IMR-90 (cell line): ENCODE measurements around the gene PPP1R12B. TPM values are rescaled to one million over a fixed set of nuclear protein-coding genes. Genes with fewer than 3 reads are reported as not detected.

Source experiments
- ATAC-seq: fragments of 200-7000 bp; cut with Tn5 transposase; 2 replicates; pipeline ENCODE4 v1.9.1; 2020; ENCODE audit warnings: low read depth, mild to moderate bottlenecking, moderate library complexity
- BruUV-seq: library from RNA; stranded (reverse); fragments of 400-500 nt; replicated peaks from 2 replicates; lab custom pipeline; 2021; lab: Mats Ljungman, UMichigan
- CTCF ChIA-PET: fragments of 300-600 bp; formaldehyde crosslinking; extraction: SDS; loops from one replicate; lab custom pipeline; 2021; ENCODE audit warnings: antibody characterized with exemption; lab: Yijun Ruan, JAX
- POLR2A ChIA-PET: fragments of 300-600 bp; sonication (Branson Sonifier 250); formaldehyde crosslinking; loops from one replicate; lab custom pipeline; 2022; ENCODE audit warnings: antibody characterized with exemption; ENCODE audit not compliant: unreplicated experiment; lab: Charles Lee
- DNase-seq: peaks from one replicate; pipeline ENCODE4 v3.0.0; 2013
- H2AFZ ChIP-seq: replicated peaks from 2 replicates; pipeline ENCODE3; 2013; ENCODE audit warnings: low read length, mild to moderate bottlenecking; ENCODE audit not compliant: poor library complexity
- H2AK5ac ChIP-seq: 2 replicates; pipeline ENCODE4 v1.6.1; 2013; ENCODE audit warnings: low read depth, low read length, inconsistent platforms
- H2AK9ac ChIP-seq: replicated peaks from 2 replicates; pipeline ENCODE3; 2013; ENCODE audit warnings: mild to moderate bottlenecking, low read depth, low read length, moderate library complexity; ENCODE audit not compliant: poor library complexity
- H2BK120ac ChIP-seq: 2 replicates; pipeline ENCODE4 v1.6.1; 2013; ENCODE audit warnings: low read depth, low read length, inconsistent platforms
- H2BK15ac ChIP-seq: 3 replicates; pipeline ENCODE4 v1.6.1; 2013; ENCODE audit warnings: low read depth, low read length, inconsistent platforms
- H2BK20ac ChIP-seq: 2 replicates; pipeline ENCODE4 v1.6.1; 2013; ENCODE audit warnings: low read depth, mild to moderate bottlenecking, inconsistent platforms, low read length, moderate library complexity
- H2BK5ac ChIP-seq: 2 replicates; pipeline ENCODE4 v1.6.1; 2013; ENCODE audit warnings: mild to moderate bottlenecking, low read depth, low read length, inconsistent platforms; ENCODE audit not compliant: poor library complexity, severe bottlenecking
- H3K14ac ChIP-seq: replicated peaks from 2 replicates; pipeline ENCODE4 v1.6.1; 2013; ENCODE audit warnings: low read depth, low read length, inconsistent platforms
- H3K18ac ChIP-seq: 2 replicates; pipeline ENCODE4 v1.6.1; 2013; ENCODE audit warnings: low read depth, low read length, control low read depth
- H3K23ac ChIP-seq: 2 replicates; pipeline ENCODE4 v1.6.1; 2013; ENCODE audit warnings: low read depth, low read length, inconsistent platforms
- H3K27ac ChIP-seq: 2 replicates; pipeline ENCODE4 v1.5.1; 2013; ENCODE audit warnings: mild to moderate bottlenecking, control low read depth, low read length; ENCODE audit not compliant: insufficient read depth
- H3K27me3 ChIP-seq: 2 replicates; pipeline ENCODE4 v1.6.1; 2013; ENCODE audit warnings: low read length; ENCODE audit not compliant: control insufficient read depth, insufficient read depth
- H3K36me3 ChIP-seq: 2 replicates; pipeline ENCODE4 v1.6.1; 2013; ENCODE audit warnings: low read length, mixed read lengths; ENCODE audit not compliant: control insufficient read depth, insufficient read depth
- H3K4ac ChIP-seq: 2 replicates; pipeline ENCODE4 v1.6.1; 2013; ENCODE audit warnings: low read depth, low read length, inconsistent platforms
- H3K4me1 ChIP-seq: 2 replicates; pipeline ENCODE4 v1.6.1; 2013; ENCODE audit warnings: low read length, mixed read lengths; ENCODE audit not compliant: control insufficient read depth, insufficient read depth
- H3K4me2 ChIP-seq: 2 replicates; pipeline ENCODE4 v1.6.1; 2013; ENCODE audit warnings: low read depth, mild to moderate bottlenecking, control low read depth, low read length, moderate library complexity
- H3K4me3 ChIP-seq: 2 replicates; pipeline ENCODE4 v1.5.1; 2013; ENCODE audit warnings: low read depth, mild to moderate bottlenecking, control low read depth, low read length, moderate library complexity; ENCODE audit not compliant: insufficient read depth
- H3K56ac ChIP-seq: 2 replicates; pipeline ENCODE4 v1.6.1; 2013; ENCODE audit warnings: low read length, inconsistent platforms; ENCODE audit not compliant: insufficient read depth; ENCODE audit errors: extremely low read depth
- H3K79me1 ChIP-seq, 2 experiments: 2 replicates each; pipeline ENCODE4 v1.6.1; 2013; ENCODE audit warnings: low read length in 2 of 2, inconsistent platforms in 1 of 2, low read depth in 1 of 2
- H3K9ac ChIP-seq: 2 replicates; pipeline ENCODE4 v1.6.1; 2013; ENCODE audit warnings: low read depth, low read length, control low read depth
- H3K9me1 ChIP-seq: 2 replicates; pipeline ENCODE4 v1.6.1; 2013; ENCODE audit warnings: low read length, inconsistent platforms; ENCODE audit not compliant: insufficient read depth
- H3K9me3 ChIP-seq: 2 replicates; pipeline ENCODE4 v1.6.1; 2013; ENCODE audit warnings: low read length; ENCODE audit not compliant: control insufficient read depth, insufficient read depth
- H4K20me1 ChIP-seq: 2 replicates; pipeline ENCODE4 v1.6.1; 2013; ENCODE audit warnings: low read length, inconsistent platforms; ENCODE audit not compliant: insufficient read depth
- H4K5ac ChIP-seq: 2 replicates; pipeline ENCODE4 v1.6.1; 2013; ENCODE audit warnings: mild to moderate bottlenecking, low read depth, low read length, control low read depth
- H4K8ac ChIP-seq, 2 experiments: 2 replicates each; pipeline ENCODE4 v1.6.1; 2013; ENCODE audit warnings: low read depth in 2 of 2, low read length in 2 of 2, control low read depth in 1 of 2, inconsistent platforms in 1 of 2
- H4K91ac ChIP-seq: 2 replicates; pipeline ENCODE4 v1.6.1; 2013; ENCODE audit warnings: low read depth, low read length, inconsistent platforms; ENCODE audit not compliant: insufficient read depth
- BHLHE40 ChIP-seq: fragments of 150-350 bp; IDR thresholded peaks from 2 replicates; pipeline ENCODE4 v1.6.1; 2016; ENCODE audit warnings: mild to moderate bottlenecking, low read depth, low read length
- CEBPB ChIP-seq: IDR thresholded peaks from 2 replicates; pipeline ENCODE4 v1.6.1; 2012; ENCODE audit warnings: low read depth, low read length, improper control_type of control experiment
- FOS ChIP-seq: fragments of 150-350 bp; IDR thresholded peaks from 2 replicates; pipeline ENCODE4 v1.6.1; 2016; ENCODE audit warnings: low read depth, low read length
- MAFK ChIP-seq: IDR thresholded peaks from 2 replicates; pipeline ENCODE4 v1.6.1; 2012; ENCODE audit warnings: low read depth, low read length, improper control_type of control experiment
- MXI1 ChIP-seq: IDR thresholded peaks from 2 replicates; pipeline ENCODE4 v1.6.1; 2012; ENCODE audit warnings: low read depth, mild to moderate bottlenecking, low read length, moderate library complexity, borderline replicate concordance
- RCOR1 ChIP-seq: IDR thresholded peaks from 2 replicates; pipeline ENCODE4 v1.6.1; 2012; ENCODE audit warnings: mild to moderate bottlenecking, low read length, improper control_type of control experiment; ENCODE audit not compliant: insufficient replicate concordance
- RFX5 ChIP-seq: IDR thresholded peaks from 2 replicates; pipeline ENCODE4 v1.8.0; 2012; ENCODE audit warnings: low read depth, mild to moderate bottlenecking, low read length, moderate library complexity
- WGBS, 2 experiments: methylation state at CpG; one replicate each; pipeline versions ENCODE4 v1.1.5 to v1.1.7; 2013; ENCODE audit warnings: missing lambda C conversion rate in 2 of 2; ENCODE audit not compliant: insufficient read length in 1 of 2; ENCODE audit errors: extremely low coverage in 2 of 2; 5-methylcytosine and 5-hydroxymethylcytosine counted together
- dilution Hi-C: fragments of 300-500 bp; cut with HindIII; formaldehyde crosslinking; loops from one replicate; pipeline ENCODE4 v1.14.3; 2018; ENCODE audit warnings: low sequenced_read_pairs; ENCODE audit not compliant: unreplicated experiment
- in situ Hi-C: fragments of 300-500 bp; cut with MboI; formaldehyde crosslinking; loops from 3 replicates; pipeline ENCODE4 v1.14.3; 2019; ENCODE audit warnings: low sequenced_read_pairs, inconsistent platforms, mixed read lengths
- intact Hi-C: fragments of 100-400 bp; cut with micrococcal nuclease; formaldehyde crosslinking; loops from 2 replicates; pipeline ENCODE4 v1.10.0; 2022
- polyA plus RNA-seq, 3 experiments: library from polyadenylated mRNA; depleted of rRNA; stranded (reverse); fragments of >200 nt; gene quantifications; 2 replicates each; pipeline ENCODE4 v1.2.3, GENCODE V29; 2012; ENCODE audit warnings: low replicate concordance in 1 of 3
- total RNA-seq: library from RNA; depleted of rRNA; stranded (reverse); fragments of >200 nt; gene quantifications from 2 replicates; pipeline ENCODE4 v1.2.3, GENCODE V29; 2012
- TF ChIP-seq, protein P1 (sequence below): fragments of 150-350 bp; IDR thresholded peaks from 2 replicates; pipeline ENCODE4 v1.6.1; 2017; ENCODE audit warnings: mild to moderate bottlenecking, antibody characterized with exemption, low read length, low read depth
- TF ChIP-seq, protein P2 (sequence below): conservative IDR thresholded peaks from 2 replicates; pipeline ENCODE4 v1.5.1; 2012; ENCODE audit warnings: mild to moderate bottlenecking, low read depth, low read length, improper control_type of control experiment

PPP1R12B gene
- total and polyA plus RNA-seq, 2 of the 4 experiments (the other 2 are of a cell fraction) = 8.5 to 12.0 TPM

DNA sequence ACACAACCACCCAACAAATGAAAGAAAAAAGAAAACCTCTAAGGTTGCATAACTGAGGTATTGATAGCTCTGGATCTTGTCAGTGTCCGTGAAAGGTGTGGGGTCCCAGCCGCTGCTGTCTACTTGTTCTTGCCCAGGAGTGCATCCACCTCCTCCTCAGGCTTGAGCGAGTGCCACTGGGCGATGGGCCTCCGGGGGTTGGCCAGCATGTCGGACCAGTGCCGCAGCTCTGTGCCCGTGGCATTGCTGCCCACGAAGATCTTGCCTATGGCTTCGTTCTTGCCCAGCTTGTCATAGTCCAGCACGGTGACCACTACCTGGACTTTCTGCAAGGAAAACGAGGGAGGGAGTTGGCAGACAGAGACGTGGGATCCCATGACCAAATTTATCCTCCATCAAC, 248.1 kb downstream of the PPP1R12B start:
- BruUV-seq = no TSS peak
- no peak overlapping the region for H2AK9ac ChIP-seq

More for the DNA sequence above, 248.1 kb downstream of the PPP1R12B start:
- Histone ChIP-seq H3K27ac (no peak overlapping the region), H3K9ac (no peak overlapping the region), H4K91ac (no peak overlapping the region), H3K4me1 (peaks cover 9% of the 10 kb centered on the region), H4K20me1 (no peaks in the 10 kb centered on the region), H2AFZ (no peak overlapping the region), H2BK20ac (no peak overlapping the region), H4K8ac (no peak overlapping the region), H2BK120ac (peak overlapping the region; percentile 37; the same call in 1 of the 2 replicates), H3K18ac (no peak overlapping the region), H2BK5ac (no peak overlapping the region), H3K27me3 (no peaks in the 10 kb centered on the region), H3K14ac (no peak overlapping the region), H3K9me1 (peaks cover 14% of the 10 kb centered on the region), H3K4me3 (no peak overlapping the region), H3K23ac (no peak overlapping the region), H2BK15ac (peak overlapping the region; percentile 69; the same call in 1 of the 3 replicates), H3K79me1 (no peaks in the 10 kb centered on the region), H2AK5ac (peak overlapping the region; percentile 27; the same call in 1 of the 2 replicates), H3K4ac (no peak overlapping the region), H3K9me3 (no peaks in the 10 kb centered on the region), H3K4me2 (no peak overlapping the region), H4K5ac (no peak overlapping the region), H3K36me3 (no peaks in the 10 kb centered on the region), H3K56ac (no peak overlapping the region)
- WGBS, 2 experiments = 100% methylated on average over 5 of the region's 13 CpGs; no CpG with 5 or more reads in 1 of the 2 experiments
- ChIA-PET CTCF (no interaction called here), POLR2A (no interaction called here)
- in situ Hi-C loops (loop anchor here (5.0 kb wide), 1 partner anchor 104 kb away; no protein-coding TSS in a partner anchor), dilution Hi-C loops (no loop called here), intact Hi-C loops (no loop called here)
- TF ChIP-seq FOS (no peak), MAFK (no peak), BHLHE40 (no peak), MXI1 (no peak), CEBPB (no peak), RFX5 (no peak), RCOR1 (no peak)
- TF ChIP-seq, protein P1, sequence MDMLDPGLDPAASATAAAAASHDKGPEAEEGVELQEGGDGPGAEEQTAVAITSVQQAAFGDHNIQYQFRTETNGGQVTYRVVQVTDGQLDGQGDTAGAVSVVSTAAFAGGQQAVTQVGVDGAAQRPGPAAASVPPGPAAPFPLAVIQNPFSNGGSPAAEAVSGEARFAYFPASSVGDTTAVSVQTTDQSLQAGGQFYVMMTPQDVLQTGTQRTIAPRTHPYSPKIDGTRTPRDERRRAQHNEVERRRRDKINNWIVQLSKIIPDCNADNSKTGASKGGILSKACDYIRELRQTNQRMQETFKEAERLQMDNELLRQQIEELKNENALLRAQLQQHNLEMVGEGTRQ = no peak
- TF ChIP-seq, protein P2, sequence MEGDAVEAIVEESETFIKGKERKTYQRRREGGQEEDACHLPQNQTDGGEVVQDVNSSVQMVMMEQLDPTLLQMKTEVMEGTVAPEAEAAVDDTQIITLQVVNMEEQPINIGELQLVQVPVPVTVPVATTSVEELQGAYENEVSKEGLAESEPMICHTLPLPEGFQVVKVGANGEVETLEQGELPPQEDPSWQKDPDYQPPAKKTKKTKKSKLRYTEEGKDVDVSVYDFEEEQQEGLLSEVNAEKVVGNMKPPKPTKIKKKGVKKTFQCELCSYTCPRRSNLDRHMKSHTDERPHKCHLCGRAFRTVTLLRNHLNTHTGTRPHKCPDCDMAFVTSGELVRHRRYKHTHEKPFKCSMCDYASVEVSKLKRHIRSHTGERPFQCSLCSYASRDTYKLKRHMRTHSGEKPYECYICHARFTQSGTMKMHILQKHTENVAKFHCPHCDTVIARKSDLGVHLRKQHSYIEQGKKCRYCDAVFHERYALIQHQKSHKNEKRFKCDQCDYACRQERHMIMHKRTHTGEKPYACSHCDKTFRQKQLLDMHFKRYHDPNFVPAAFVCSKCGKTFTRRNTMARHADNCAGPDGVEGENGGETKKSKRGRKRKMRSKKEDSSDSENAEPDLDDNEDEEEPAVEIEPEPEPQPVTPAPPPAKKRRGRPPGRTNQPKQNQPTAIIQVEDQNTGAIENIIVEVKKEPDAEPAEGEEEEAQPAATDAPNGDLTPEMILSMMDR = no peak
- DNase-seq = no peak
- no peak for ATAC-seq
